Activated CD4-positive, alpha-beta T cell treated with anti-CD3 and anti-CD28 coated beads, Interleukin-2, amount 50 U/mL, for 48 hours (primary cell): ENCODE measurements around the gene DBN1.

ENCODE experiments used
- DNase-seq, 2 experiments: peaks; one replicate each; pipeline ENCODE4 v3.0.0-alpha.2; 2020

The DBN1 gene

DNA sequence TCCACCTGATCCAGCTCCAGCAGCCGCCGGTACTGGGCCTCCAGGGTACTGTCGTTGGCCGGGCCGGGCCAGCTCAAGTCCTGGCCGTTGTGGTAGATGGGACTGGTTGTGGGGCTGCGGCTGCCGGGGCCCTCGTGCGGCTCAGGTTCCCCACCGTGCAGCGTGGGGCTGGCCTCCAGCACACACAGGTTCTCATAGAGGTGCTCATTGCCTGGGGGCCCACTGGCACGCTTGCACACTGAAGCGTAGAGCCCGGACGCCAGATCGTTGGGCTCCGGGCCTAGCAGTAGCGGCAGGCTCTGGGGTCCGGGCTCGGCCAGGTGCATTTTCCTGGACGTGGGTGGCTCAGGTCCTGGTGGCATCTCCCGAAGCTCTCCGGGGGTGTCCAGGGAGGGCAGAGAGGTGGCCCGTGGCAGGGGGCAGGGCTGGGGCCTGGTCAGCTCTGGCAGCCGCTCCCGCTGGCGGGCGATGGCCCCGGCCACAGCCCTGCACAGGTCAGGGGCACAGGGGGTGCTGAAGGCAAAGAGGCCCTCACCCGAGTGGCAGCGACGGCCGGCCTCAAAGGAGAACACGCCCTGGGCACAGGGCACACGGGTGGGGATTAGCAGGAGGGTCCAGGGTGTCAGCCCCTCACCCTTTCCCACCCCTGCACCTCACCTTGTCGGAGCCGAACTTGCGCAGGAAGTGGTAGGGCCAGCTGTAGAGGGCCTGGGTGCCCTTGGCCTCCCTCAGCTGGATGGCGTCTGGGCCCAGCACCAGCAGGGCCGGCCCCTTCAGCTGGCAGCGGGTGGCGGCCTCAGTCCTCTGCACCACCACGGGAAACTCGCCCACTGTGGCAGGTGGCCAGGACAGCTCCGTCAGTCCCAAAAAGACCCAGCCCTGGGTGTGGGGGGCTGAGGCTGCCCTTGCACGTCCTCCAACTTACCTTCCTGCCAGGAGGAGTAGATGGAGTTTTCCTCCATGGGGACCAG lies 30.9 kb upstream of the DBN1 start:
- DNase-seq, result no peak

DNA sequence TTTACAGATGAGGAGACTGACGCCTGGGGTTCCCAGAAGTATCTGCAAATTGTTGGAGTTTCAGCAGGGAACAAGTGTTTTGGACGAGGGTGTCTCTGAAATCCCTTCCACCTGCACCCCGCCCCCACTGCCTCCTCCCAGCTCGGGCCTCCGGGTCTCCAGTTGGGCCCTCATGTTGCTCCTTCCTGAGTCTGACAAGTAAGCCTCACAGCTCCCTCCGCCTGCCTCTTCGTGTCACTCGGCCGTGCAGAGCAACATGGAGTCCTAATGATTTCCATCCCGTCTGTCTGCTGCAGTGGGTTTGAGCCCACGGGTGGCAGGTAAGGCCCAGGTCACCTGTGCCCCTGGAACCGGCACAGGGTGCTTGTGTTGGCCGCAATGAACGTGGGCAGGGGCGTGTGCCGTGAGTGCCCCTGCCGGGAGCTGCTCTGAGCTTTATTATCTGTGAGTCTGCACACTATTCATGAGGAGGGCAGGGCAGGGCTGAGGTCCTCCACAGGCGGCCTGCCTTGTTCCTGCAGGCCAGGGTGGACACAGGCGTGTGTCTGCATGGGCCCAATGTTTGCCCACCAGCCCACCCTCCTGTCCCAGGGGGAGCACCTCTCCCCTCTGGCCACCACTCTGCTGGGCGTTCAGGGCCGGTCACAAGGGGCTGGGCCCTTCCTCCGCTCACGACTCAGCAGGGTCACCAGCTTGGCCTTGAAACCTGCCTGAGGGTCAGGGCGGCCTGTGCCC lies 30.1 kb upstream of the DBN1 start:
- DNase-seq, result no peak

DNA sequence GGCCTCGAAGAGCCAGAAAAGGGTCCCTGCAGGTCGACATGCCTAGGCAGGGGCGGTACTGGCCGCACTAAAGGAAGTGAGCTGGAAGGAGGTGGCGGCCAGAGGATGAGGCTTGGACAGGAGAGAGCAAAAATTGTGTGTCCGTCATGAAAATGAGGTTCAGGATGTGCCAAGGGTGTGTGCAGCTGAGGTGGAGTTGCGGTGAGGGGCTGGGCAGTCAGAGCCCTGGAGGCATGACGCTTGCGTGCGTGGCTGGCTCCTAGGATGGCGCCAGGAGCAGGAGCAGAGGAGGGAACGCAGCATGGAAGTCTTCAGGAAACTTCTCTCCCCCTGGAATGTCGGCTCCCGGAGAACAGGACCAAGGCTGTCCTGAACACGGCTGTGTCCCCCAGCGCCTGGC lies 29.5 kb upstream of the DBN1 start:
- DNase-seq, result no peak

GRCh38 chr5:177501874-177502678 lies 28.6 kb upstream of the DBN1 start:
- DNase-seq, result no peak

DNA sequence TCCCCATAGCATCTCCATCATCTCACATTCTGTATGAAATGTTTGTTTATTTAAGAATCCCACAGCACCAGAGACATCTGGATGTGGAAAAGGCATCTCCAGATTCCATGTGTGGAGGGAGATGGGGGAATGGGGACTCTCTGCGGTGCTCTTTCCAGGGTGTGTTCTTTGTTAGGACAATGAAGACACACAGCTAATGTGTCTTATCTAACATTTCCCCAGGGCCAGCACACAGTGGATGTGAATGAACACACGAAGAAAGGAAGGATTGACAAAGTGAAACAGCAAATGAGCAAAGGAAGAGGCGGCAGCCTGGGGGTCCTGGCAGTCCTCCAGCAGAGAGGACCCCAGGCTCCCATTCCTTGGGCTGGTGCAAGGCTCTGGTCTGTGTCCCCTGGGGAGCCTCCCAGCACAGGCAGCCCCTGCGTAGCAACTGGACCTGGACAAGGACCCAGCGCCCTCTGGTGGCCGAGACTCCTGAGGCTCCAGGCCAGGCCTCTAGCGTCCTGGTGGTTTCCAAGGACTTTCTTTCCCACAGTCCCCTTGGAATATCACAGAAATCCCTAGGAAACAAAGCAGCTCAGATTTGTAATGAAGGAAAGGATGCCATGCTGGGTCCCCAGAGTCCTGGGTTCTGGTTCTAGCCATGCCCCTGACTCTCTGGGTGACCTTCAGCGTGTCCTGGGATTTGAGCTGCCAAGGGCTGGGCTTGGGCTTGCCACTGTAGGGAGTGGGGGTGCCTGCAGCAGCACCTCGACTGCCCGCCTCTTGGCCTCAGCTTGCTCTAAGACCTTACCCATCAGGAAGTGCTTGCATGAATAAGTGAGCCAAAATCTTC lies 27.5 kb upstream of the DBN1 start:
- DNase-seq, result peak; percentile 92 to 93

DNA sequence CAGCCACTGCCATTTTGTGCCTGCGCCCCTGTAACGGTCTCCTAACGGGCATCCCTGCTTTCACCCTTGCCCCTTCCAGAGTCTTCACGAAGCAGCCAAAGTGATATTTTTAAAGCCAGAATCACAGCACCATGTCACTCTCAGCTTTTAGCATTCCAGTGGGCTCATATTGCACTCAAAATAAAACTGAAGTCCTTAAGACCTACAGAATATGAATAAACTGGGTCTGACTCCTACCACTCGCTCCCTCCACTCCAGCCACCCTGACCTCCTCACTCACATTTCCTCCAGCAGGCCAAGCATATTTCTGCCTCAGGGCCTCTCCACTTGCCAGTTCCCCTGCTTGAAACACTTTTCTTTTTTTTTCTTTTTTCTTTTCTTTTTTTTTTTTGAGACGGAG lies 26.4 kb upstream of the DBN1 start:
- DNase-seq, result no peak

DNA sequence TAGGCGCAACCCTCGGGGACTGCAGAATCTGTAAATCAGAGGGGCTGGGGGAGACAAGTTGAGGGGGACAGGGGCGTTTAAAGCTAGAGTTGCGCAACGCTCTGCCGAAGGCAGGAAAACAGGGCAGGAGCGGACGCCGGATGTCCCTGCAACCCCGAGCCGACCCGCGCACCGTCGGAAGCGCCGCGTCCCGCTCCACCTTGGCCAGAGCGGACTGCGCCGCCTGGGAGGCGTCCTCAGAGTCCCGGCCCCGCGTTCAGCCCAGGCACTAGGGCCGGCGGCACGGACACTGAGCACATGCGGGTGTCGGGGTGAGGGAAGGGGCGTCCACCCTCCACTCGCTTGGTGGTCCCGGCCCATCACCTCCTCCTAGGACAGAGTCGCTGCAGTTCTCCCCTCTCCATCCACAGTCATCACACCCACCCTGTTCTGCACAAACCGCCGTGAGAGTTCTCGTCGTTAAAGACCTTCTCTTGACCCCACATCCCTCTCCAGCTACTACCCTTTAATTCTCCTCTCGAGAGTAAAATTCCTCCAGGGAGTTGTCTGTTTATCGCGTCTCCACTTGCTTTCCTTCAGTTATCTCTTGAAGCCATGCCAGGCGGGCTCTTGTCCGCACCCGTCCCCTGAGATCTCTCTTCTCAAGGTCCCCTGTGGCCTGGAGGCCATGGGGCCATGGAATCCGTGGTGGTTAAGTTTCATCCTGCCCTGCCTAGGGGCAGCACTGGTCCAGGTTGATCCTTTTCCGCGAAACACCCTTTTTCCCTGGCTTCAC lies 24.8 kb upstream of the DBN1 start:
- DNase-seq, result no peak

- DNase-seq, result peak; percentile 95
Observed at GRCh38 chr5:177497292-177498012, 24.0 kb upstream of the DBN1 start, which contains the start of gene PDLIM7. Gene PDLIM7 (minus strand): TSS chr5:177497604. CDS start chr5:177496512, 1,092 bp downstream.

DNA sequence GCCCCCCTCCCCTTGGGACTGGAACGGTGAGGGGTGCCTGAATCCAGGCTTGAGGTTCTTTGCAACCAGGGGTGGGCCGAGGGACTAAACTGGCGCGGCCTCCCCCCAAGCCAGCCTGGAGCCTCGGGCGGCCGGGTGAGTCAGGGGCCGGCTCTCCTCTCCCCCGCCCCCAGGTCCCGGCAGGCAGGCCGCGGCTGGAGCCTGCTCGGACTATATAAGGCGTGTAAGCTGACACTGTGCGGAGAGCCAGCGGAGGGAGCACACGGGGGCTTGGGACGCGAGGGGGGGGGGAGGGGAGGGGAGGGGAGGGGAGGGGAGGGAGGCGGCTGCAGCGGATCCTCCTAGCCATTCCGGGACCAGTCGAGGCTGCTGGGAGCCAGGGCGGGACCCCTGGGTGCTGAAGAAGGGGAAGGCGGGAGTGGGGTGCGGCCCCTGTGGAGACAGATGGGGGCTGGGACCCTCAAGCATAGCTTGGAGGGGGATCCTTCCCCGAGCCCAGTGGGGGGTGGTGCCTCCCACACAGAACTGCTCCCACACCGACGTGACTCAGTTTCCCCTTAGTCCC lies 23.4 kb upstream of the DBN1 start:
- DNase-seq, result peak in 1 of 2 experiments; percentile 29

- DNase-seq, result no peak
Observed at GRCh38 chr5:177496070-177496726, 22.8 kb upstream of the DBN1 start.

GRCh38 chr5:177495243-177496060 lies 22.0 kb upstream of the DBN1 start:
- no peak for DNase-seq

DNA sequence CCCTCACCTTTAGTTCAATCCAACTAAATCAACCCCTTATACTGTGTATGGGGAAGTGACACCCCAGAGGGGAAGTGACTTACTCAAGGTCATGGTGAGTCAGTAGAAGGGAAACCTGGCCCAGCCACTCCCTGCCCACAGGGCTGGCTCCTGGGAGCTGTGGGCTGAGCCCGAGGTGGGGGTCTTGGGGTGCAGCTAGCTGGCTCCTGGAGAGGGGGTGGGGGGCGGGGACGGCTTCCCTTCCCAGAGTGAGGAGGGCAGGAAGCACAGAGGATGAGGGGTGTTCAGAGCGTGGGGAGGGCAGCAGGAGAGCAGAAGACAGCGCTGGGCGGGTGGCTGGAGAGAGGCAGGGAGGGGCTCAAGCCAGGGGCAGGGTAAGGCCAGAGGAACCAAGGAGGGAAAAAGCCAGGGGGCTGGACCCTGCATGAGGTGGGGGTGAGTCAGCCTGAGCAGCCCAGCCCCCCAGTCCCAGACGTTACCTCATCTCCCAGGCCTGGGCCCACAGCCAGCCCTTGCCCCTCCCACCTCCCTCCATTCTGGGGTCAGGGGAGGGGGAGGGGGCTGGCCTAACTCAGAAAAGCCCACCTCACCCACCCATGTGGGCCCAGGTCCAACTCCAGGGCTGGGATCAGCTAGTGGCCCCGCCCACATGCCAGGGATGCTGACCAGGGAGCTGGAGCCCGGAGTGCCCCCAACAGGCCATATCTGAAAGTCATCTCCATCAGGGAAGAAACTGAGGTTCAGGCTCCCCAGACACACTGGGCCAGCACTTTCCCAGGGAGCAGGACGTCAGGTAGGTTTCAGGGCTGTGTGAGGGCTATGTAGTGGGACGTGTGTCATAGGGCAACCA lies 21.1 kb upstream of the DBN1 start:
- peak; percentile 36 to 46 for DNase-seq

DNA sequence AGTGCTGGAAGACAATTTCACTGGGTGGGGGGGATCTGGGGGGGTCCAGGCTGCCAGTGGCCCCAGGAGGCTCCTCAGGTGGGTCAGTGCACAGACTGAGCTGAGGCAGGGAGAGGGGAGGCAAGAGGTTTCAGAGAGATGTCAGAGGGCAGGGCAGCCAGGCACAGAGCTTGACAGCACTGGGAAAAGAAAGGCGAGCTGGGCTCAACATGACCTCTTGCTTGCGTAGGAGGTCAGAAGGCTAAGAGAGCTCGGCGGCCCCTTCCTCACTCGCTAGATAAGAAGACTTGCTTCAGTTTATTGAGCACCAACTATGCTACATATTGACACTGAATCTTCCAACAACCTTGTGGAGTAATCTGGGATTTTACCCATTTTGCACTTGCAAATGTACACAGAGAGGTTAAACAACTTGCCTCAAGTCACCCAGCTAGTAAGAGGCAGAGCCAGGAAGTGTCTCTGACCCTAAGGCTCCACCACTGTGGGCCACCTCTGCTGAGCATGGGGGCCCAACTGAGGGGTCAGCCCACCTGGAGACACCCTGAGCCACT lies 20.4 kb upstream of the DBN1 start:
- no peak for DNase-seq

DNA sequence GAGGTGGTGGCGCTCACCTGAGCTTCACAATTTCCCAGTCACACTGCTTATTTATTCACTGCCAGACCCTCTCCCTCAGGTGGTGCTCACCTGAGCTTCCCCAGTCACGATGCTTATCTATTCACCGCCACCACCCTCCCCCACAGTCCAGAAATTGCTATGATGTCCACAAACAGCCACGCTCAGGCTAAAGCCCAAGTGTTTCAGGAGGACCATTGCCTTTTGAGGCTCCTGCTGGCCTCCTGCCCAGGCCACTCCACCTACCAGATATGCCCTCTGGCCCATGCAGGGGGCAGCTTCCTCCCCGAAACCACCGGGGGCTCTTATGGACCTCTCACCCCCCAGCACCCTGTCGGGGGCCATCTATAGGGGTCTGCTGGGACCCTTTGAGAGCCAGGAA lies 19.4 kb upstream of the DBN1 start:
- no peak for DNase-seq

DNA sequence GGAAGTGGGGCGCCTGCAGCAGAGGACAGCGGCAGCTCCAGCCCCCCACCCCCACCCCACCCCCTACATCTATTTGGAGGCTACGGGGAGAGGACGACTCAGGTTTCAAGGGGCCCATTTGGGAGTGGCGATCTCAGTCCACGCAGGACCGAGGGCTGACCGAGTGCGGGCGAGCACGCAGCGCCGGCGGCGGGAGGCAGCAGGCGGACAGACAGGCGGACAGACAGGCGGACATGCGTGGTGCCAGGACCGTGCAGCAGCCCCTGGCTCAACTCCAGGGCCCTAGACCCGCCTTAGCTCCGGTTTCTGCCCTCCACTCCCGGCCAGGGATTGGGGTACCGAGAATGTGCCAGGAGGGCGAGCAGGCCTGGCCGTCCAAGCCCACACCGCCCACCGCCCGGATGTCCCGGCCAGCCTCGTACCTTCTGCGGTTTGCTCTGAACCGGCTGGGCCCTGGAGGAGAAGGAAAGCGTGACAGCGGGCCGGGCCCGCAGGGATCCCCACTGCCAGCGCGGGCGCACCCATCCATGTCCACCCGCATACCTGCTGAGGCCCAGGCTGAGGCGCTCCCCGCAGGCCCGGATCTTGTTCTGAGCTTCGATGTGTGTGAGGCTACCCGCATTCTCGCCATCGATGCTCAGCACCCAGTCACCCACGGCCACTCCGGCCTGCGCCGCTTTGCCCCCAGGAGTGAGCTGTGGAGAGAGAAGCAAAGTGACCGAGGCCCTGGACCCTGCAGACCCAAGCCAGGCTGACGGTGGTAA lies 18.7 kb upstream of the DBN1 start:
- no peak for DNase-seq

DNA sequence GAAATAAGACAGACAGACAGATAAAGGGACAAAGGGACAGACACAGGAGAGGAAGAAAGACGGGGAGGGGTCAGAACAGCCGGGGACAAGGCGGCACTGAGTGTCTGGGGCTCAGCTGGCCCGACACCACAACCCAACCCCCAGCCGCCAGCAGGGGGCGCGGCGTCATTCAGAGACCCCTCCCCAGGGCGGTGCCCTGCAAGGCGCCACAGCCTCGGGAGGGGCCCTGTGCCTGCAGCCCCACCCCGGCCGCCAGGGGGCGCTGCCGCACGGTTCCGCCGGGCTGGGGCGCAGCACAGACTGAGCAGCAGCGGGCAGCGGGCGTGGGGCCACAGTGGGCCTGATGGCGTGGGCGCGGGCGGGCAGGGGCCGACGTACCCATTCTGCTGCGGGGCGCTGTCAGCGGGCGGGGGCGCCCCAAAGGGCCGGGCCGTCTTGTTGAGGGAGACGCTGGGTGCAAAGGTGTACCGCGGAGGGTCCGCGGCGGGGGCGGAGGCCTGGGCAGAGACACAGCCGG lies 18.1 kb upstream of the DBN1 start:
- DNase-seq, result peak; percentile 36 to 49
